HS-5 (cell line): ENCODE data around the gene FMR1NB.

Experiments
- DNase-seq: peaks from one replicate; pipeline ENCODE4 v3.0.0-alpha.2; 2012; ENCODE audit warnings: low read depth

FMR1NB gene

DNA sequence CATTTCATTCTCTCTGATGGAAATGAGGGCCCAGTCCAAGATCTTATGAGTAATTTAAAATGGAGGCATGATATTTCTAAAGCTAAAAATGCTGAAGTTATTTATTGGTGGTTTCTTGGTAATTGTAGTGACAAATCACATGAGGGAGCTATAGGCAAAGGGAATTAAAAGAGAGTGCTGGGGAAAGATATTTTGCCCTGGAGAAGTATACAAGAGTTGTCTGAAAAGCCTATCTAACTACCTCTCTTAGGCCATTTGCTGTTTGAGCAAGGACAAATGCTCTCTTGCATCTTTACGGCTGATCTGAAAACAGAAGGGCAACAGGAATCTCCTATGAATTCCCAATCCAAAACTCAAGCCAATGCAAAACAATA, 89.4 kb downstream of the FMR1NB start:
- no peak for DNase-seq
